ENCODE data around the gene FARP1.

FARP1 gene

DNA sequence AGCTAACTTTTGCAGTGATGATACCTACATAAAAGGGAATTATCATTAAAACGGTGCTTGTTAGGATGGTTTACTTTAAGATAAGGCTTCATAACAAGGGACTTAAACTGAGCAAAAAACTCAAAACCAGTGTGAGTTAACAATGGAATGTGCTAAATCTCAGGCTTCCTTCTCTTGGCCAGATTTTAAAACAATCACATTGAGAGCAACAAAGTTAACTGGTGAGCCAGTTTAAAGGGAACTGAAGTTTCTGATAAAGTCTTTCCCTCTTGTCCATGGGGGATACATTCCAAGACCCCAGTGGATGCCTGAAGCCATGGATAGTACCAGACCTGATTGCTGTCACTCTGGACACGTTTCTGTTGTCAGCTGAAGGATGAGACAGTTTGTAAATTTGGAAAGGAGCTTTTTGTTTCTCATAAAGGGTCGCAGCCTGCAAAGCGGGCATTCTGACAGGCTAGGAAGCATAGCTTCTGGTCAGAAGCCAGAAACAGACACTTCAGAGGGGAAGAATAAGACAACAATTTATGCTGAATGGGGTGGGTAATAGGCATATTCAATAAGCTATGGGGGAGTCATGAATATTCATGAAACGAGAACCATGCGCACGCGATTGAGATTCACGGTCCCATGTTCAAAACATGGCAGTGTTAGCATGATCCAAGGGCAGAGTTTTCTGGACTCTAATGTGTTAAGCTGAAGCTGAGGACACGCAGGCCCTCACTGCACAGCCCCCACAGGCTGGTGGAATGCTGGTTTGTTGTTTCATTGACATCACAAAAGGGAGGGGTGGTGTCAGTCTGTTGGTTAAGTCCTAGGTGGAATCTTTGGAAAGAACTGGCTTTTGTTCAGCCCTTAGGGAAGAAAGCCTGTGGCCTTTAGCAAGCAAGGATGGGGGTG, 184.7 kb downstream of the FARP1 start:
- Histone ChIP-seq H3K36me3 (no peaks in the 10 kb centered on the region), H3K4me1 (peaks cover 4% of the 10 kb centered on the region), H4K20me1 (no peaks in the 10 kb centered on the region), H3K9ac (no peak overlapping the region), H3K27ac (no peak overlapping the region), H3K4me2 (no peak overlapping the region), H3K27me3 (no peaks in the 10 kb centered on the region), H3K4me3 (no peak overlapping the region), H3K9me3 (no peaks in the 10 kb centered on the region)
- no peak for TF ChIP-seq Cebpa-rat (IDR thresholded peaks at IDR 0.05)

DNA sequence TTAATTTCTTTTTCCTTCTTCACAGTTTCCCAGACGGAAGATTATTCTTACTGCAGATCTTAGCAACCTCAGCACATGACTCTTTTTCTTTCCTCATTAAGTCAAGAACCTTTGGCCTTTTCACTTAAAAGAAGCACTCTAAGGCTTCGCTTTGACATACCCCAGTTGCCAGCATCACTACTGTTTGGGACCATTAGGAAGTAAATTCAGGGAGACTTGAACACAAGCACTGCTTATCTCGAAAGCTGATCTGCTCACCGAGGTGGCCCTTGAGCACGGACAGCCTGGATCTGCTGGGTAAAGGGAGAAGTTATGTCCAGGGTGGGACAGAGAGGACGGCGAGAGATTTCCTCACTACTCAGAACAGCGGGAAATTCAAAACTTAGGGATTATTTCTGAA, 185.6 kb downstream of the FARP1 start:
- no peaks in the 10 kb centered on the region for H4K20me1 ChIP-seq
- no peak overlapping the region for H3K27ac ChIP-seq
- no peaks in the 10 kb centered on the region for H3K9me3 ChIP-seq
- H3K4me1 ChIP-seq = peaks cover 13% of the 10 kb centered on the region
- TF ChIP-seq Cebpa-rat (IDR thresholded peaks at IDR 0.05) = no peak
- no peaks in the 10 kb centered on the region for H3K36me3 ChIP-seq
- H3K4me2 ChIP-seq = no peak overlapping the region
- H3K9ac ChIP-seq = no peak overlapping the region
- H3K27me3 ChIP-seq = no peaks in the 10 kb centered on the region
- no peak overlapping the region for H3K4me3 ChIP-seq

DNA sequence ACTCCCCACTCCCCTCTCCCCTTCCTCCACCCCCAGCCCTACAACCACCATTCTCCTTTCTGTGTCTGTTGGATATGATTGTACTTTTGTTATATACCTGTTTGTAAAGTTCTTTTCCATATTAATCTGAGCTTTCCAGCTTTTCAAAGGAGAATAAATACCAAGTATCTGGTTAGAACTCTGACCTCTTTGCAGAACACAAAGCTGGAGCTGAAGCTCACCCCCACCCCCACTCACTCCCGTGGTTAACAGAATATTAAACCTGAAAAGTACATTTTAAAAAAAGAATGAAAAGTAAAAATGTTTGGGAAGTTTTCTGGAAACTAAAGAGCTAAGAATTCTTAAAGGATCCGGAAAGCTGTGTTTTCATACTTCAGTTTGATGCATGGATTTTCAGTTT, 189.3 kb downstream of the FARP1 start:
- no peak overlapping the region for H3K4me2 ChIP-seq
- peaks cover 9% of the 10 kb centered on the region; the same call in 1 of the 2 replicates for H3K36me3 ChIP-seq
- no peak overlapping the region for H3K9ac ChIP-seq
- no peaks in the 10 kb centered on the region for H3K27me3 ChIP-seq
- no peak overlapping the region for H3K4me3 ChIP-seq
- H3K9me3 ChIP-seq = peaks cover 24% of the 10 kb centered on the region
- H3K4me1 ChIP-seq = peaks cover 18% of the 10 kb centered on the region
- TF ChIP-seq Cebpa-rat (IDR thresholded peaks at IDR 0.05) = no peak
- H4K20me1 ChIP-seq = no peaks in the 10 kb centered on the region
- no peak overlapping the region for H3K27ac ChIP-seq

DNA sequence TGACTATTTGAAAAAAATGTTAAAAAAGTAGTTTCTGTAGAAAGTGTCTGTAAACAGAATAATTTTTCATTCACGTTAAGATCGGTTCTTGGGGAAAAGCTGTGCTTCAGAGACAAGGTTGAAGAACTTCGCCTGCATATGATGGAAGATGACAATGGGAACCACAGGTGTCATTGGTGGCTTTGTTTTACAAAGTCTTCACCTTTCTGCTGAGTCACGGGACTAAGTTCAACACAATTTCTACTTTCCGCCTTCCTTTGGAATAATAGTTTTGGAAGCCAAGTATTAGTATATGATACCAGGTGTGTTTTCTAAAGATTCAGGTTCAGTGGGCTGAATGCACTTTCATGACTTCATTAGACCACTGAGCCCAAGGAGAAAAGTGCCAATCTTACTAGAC, 189.8 kb downstream of the FARP1 start:
- Histone ChIP-seq H3K9ac (no peak overlapping the region), H3K9me3 (peaks cover 24% of the 10 kb centered on the region), H3K27me3 (no peaks in the 10 kb centered on the region), H3K27ac (no peak overlapping the region), H3K4me2 (peak overlapping the region; percentile 64), H3K36me3 (peaks cover 9% of the 10 kb centered on the region; the same call in 1 of the 2 replicates), H3K4me3 (no peak overlapping the region), H3K4me1 (peaks cover 18% of the 10 kb centered on the region), H4K20me1 (no peaks in the 10 kb centered on the region)
- TF ChIP-seq Cebpa-rat (IDR thresholded peaks at IDR 0.05) = no peak

DNA sequence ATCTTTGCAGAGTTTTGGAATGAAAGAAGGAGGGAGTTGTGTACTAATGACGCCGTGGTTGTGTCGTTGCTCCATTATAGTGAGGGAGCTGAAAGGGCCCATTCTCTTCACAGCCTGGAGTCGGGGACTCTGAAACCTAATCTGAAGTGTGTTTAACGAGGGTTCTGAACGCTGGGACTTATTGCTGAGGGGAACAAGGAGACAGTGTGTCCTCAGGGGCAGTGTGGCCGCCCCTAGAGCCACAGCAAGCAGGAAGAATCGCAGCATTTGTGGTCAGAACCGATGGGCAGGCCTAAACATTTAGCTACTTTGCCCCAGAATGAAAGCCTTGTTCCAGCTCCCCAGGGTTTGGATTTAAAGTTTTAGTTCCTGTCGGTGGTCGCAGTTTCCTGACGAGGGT, 190.6 kb downstream of the FARP1 start:
- no peak overlapping the region for H3K4me3 ChIP-seq
- peak overlapping the region; percentile 40; the same call in 1 of the 2 replicates for H3K27ac ChIP-seq
- peaks cover 18% of the 10 kb centered on the region for H3K4me1 ChIP-seq
- peaks cover 24% of the 10 kb centered on the region for H3K9me3 ChIP-seq
- H3K36me3 ChIP-seq = peaks cover 9% of the 10 kb centered on the region; the same call in 1 of the 2 replicates
- TF ChIP-seq Cebpa-rat (IDR thresholded peaks at IDR 0.05) = no peak
- no peaks in the 10 kb centered on the region for H4K20me1 ChIP-seq
- no peaks in the 10 kb centered on the region for H3K27me3 ChIP-seq
- H3K4me2 ChIP-seq = peak overlapping the region; percentile 64
- H3K9ac ChIP-seq = no peak overlapping the region

DNA sequence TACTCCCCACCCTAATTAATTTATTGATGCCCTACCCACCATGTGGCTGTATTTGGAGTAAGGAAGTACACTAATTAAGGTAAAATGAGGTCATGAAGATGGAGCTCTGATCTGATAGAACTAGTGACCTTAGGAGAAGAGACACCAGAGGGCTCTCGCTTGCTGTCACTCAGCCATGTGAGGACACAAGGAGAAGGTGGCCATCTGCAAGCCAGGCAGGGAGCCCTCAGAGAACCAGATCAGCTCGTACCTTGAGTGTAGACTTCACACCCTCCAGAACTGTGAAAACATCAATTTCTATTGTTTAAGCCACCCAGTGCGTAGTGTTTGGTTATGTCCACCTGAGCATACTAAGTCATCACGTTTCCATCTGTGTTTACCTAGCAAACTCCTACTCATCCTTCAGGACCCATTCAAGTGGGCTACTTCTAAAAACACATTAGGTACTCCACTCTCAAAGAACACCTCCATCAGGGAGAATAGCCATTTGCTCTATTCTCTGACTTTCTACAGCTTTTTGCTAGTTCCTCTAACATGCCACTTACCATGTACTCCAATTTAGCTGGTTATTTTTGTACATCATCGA, 191.8 kb downstream of the FARP1 start:
- H3K27ac ChIP-seq = no peak overlapping the region
- H4K20me1 ChIP-seq = no peaks in the 10 kb centered on the region
- peaks cover 30% of the 10 kb centered on the region for H3K9me3 ChIP-seq
- no peak for TF ChIP-seq Cebpa-rat (IDR thresholded peaks at IDR 0.05)
- H3K36me3 ChIP-seq = peaks cover 14% of the 10 kb centered on the region; the same call in 1 of the 2 replicates
- peaks cover 18% of the 10 kb centered on the region for H3K4me1 ChIP-seq
- H3K4me3 ChIP-seq = no peak overlapping the region
- no peak overlapping the region for H3K9ac ChIP-seq
- H3K27me3 ChIP-seq = no peaks in the 10 kb centered on the region
- no peak overlapping the region for H3K4me2 ChIP-seq

DNA sequence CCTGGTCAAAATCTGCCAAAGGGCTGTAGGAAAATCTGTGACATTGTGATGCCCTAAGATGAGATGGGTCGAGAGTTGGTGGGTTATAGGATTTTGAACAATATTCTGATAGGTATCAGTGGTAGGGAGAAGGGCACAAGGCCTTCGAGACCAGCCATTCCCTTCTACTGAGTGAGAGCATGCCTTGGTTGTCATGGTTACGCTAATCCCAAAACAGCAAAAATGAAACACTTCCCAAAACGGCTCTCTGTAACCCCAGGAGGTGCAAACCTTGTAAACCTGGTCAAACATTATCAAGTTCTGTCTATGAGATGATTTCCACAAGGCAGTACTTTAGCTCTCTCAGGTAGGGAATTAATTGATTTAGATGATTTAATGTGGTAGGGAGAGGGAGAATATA, 192.8 kb downstream of the FARP1 start:
- H3K36me3 ChIP-seq = peaks cover 14% of the 10 kb centered on the region; the same call in 1 of the 2 replicates
- no peak overlapping the region for H3K27ac ChIP-seq
- H3K4me1 ChIP-seq = peaks cover 18% of the 10 kb centered on the region
- no peaks in the 10 kb centered on the region for H3K27me3 ChIP-seq
- H4K20me1 ChIP-seq = no peaks in the 10 kb centered on the region
- no peak overlapping the region for H3K9ac ChIP-seq
- peaks cover 30% of the 10 kb centered on the region for H3K9me3 ChIP-seq
- H3K4me2 ChIP-seq = no peak overlapping the region
- H3K4me3 ChIP-seq = no peak overlapping the region
- TF ChIP-seq Cebpa-rat (IDR thresholded peaks at IDR 0.05) = no peak

DNA sequence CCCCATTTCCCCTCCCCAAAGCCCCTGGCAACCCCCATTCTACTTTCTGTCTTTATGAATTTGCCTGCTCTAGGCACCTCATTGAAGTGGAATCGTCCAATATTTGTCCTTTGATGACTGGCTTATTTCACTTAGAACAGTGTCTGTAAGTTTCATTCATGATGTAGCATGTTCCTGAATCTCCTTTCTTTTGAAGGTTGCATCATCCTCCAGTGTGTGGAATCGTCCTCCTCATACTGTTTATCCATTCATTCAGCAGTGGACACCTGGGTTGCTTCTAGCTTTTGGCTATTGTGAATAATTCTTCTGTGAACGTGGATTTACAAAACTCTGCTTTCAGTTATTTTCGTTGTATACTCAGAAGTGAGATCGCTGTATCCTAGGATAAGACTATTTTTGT, 195.4 kb downstream of the FARP1 start:
- H3K27ac ChIP-seq = no peak overlapping the region
- H3K9ac ChIP-seq = no peak overlapping the region
- no peak overlapping the region for H3K4me2 ChIP-seq
- peaks cover 30% of the 10 kb centered on the region for H3K9me3 ChIP-seq
- no peaks in the 10 kb centered on the region for H4K20me1 ChIP-seq
- H3K4me3 ChIP-seq = no peak overlapping the region
- no peaks in the 10 kb centered on the region for H3K27me3 ChIP-seq
- TF ChIP-seq Cebpa-rat (IDR thresholded peaks at IDR 0.05) = no peak
- peaks cover 14% of the 10 kb centered on the region; the same call in 1 of the 2 replicates for H3K36me3 ChIP-seq
- H3K4me1 ChIP-seq = peaks cover 8% of the 10 kb centered on the region

DNA sequence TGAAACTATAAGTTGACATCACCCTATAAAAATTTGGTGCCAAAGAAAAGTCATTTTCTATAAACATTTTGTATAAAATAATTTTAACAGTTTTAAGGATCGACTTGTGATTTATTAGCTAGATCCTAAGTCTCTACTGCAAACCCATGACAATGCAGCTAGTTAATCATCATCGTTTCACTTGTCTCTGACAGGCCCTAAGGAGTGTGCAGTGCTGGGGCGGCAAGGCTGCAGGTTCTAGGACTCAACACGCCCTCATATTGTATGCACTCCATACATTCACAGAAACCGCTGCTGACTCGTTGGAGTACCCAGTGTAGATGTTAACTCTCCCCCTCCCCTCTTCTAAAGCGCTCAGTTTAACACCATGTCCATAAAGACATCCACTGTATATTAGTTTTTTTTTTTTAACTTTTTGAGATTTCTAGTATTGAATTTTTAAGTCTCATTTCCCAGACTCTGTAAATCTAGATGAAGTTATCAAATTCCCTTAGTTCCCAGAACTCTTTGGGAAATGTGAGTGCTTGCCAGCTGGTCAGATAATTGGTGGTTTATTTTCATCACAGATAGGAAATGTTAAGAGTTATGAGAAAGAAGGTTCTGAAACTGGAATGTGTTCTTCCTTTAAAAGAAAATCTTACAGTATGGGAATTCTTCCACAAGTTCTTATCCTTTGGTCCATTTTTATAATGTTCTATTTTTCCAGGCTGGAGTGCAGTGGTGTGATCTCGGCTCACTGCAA, 197.0 kb downstream of the FARP1 start:
- Histone ChIP-seq H3K36me3 (peaks cover 22% of the 10 kb centered on the region), H3K9ac (no peak overlapping the region), H3K27ac (no peak overlapping the region), H3K9me3 (peaks cover 20% of the 10 kb centered on the region), H3K4me3 (no peak overlapping the region), H3K27me3 (no peaks in the 10 kb centered on the region), H4K20me1 (no peaks in the 10 kb centered on the region), H3K4me1 (no peaks in the 10 kb centered on the region), H3K4me2 (no peak overlapping the region)
- TF ChIP-seq Cebpa-rat (IDR thresholded peaks at IDR 0.05) = no peak
